ENCODE measurements around the gene SH3GL1.
A peak's percentile ranks its signal among the peaks of the same experiment; 100 is the strongest.

The SH3GL1 gene

GRCh38 chr19:4431808-4432674 lies 31.7 kb upstream of the SH3GL1 start:
- no peak for DNase-seq

DNA sequence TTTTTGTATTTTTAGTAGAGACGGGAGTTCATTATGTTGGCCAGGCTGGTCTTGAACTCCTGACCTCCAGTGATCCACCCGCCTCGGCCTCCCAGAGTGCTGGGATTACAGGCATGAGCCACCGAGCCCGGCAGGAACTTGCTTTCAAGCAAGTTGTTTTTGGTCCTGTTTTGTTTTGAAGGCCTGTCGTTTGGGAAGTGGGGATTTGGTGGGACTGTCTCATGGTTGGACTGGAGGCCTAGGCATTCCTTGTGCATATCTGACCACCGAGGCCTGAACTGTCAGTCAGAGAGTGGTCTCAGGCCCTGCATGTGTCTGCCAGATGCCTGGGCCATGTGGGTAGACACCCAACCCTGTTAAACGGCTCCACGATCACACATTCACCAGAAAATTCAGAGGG lies 30.9 kb upstream of the SH3GL1 start:
- no peak for DNase-seq

GRCh38 chr19:4430760-4431159 lies 30.4 kb upstream of the SH3GL1 start:
- no peak for DNase-seq

DNA sequence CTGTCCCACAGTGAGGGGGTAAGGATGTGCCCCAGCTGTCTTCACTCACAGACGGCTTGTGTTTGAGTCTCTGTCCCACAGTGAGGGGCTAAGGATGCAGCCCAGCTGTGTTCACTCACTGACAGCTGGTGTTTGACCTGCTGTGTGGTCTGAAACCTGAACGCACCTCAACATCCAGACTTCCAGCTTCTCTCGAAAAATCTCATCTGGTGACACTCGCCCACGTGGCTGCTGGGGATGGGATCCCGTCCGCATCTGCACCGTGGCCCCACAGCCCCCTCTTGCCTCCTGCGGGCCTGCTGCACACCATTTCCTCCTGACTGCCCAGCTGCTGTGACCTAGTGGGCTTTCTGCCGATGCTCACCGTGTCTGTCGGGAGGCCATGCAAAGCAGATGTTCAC lies 29.4 kb upstream of the SH3GL1 start:
- no peak for DNase-seq

GRCh38 chr19:4429256-4429655 lies 28.9 kb upstream of the SH3GL1 start:
- DNase-seq = no peak

DNA sequence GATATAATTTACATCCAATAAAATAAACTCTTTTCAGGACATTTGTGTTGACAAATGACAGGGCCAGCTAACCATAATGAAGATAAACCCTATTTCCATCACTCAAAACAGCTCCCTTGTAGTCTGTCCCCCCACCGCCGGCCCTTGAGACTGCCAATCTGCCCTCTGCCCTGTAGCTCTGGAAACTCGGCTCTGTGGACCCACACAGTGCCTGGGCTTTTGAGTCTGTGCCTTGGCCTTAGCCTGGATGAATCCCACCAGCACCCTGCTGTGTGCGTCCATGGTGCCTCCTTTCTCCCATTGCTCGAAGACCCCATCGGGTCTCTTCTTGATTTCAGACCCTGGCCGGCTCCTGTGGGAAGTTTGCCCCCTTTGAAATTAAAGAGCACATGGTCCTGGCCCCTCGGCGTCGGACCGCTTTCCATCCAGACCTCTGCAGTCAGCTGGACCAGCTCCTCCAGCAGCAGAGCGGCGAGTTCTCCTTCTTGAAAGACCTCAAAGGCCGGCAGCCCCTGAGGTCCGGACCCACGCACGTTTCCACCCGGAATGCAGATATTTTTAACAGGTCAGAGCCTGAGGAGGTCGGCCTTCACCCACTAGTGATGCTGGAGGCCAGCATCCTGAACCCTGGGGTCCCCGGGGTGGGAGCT lies 28.1 kb upstream of the SH3GL1 start:
- no peak for DNase-seq

DNA sequence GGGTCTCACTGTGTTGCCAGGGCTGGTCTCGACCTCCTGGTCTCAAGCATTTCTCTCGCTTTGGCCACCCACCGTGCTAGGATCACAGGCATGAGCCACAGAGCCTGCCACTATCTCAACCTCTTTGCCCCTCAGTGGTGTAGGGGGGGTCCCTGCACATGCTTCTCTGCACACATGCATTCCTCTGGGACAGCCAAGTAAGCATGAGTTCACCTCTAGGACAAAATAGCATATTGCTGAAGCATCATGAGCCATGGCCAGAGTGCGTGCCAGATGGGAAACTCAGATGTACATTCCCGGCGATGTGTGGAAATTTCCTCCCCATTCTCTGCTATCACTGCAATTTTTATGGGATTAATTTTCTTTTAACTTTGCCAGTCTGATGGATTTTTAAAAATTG lies 25.2 kb upstream of the SH3GL1 start:
- peak; percentile 88 for DNase-seq

DNA sequence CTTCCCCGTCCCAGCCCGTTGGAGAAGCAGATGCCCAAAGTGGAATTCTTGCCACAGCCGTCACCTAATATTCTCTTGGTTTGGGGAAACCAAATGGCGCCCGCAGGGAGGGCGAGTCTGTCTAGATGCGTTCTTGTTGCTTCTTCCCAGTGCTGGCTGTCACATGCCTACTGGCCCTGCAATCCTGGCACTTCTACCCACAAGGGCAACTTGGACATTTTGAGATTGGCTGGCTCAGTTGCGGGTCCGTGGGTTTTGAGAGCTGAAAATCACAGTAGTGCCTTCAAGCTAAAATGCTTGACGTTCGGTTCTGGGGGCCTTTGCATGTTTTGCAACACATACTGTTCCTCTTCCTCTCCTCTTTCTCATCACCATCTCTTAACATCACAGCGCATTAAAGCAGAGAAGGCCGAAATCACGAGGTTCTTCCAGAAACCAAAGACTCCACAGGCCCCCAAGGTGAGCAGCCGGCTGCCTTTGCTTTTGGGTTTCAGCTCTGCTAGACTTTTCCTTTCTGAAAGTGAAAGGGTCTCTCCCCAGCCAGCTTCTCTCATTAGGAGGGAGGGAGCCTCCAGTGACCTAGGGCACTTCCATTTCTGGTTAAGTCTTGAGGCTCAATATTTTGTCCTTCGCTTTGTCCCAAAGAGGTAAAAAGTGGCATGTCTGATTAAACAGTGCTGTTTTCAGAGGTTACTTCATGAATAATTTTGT lies 23.2 kb upstream of the SH3GL1 start:
- DNase-seq = no peak

GRCh38 chr19:4416268-4416667 lies 15.9 kb upstream of the SH3GL1 start:
- DNase-seq = no peak

DNA sequence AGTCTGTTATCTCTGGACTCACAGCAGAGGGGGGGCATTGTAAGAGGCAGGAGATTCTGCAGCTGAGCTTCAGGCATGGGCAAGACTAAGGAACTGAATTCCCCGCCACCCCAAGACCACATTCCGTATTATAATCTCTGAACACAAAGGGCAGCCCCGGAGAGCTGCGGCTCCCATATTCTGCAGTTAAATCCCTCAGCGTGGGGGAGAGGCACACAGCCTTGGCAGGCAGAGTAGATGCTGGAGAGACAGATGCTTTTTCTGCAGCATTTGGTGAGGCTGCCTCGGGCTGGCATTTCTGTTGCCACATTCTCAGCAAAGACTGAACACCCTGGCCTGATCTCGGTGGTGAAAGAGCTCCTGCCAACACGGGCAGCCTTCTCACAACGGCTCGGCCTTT lies 15.0 kb upstream of the SH3GL1 start:
- DNase-seq = no peak

DNA sequence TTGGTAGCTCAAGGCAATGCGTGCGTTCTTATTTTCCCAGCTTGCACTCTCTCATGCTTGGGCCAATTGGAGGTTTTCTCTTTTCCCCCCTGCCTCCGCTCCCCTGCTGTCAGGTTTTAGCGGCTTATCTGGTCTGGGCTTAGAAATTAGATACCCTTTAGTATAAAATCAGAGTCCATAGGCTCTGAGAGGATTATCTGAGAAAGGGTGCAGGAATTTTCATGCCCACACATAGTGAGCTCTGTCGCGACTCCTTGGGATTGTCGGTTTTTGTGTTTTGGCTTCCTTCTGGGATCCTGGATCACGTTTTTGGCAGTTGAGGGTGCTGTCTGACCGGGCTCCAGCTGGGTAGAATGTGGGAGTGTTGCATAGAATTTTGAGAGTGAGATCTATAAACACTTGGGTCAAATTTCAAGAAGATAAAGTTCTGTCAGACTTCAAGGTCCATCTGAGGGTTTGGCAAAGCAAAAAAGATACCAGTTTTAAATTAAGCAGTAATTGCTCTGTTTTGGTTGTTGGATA lies 14.5 kb upstream of the SH3GL1 start:
- DNase-seq = no peak

DNA sequence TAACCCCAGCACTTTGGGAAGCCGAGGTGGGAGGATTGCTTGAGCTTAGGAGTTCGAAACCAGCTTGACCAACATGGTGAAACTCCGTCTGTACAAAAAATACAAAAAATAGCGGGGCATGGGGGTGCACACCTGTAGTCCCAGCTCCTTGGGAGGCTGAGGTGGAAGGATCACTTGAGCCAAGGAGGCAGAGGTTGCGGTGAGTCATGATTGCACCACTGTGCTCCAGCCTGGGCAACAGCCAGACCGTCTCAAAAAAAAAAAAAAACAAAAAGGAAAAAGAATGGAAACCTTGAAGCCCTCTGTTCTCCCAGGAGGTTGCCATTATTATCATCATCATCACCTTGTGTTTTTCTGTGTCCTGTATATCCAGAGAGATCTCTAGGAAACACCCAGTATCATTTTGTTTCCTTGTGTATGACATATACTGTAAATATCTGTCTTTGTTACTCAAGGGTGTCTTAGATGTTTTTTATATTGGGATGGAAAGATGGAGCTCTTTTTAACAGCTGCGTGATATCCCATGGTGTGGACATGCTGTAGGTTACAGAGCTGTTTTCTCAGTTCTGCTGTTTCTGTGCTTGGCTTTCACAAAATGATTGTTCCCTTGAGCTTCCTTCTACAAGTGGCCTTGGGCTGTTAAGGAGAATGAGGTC lies 13.9 kb upstream of the SH3GL1 start:
- DNase-seq = no peak

DNA sequence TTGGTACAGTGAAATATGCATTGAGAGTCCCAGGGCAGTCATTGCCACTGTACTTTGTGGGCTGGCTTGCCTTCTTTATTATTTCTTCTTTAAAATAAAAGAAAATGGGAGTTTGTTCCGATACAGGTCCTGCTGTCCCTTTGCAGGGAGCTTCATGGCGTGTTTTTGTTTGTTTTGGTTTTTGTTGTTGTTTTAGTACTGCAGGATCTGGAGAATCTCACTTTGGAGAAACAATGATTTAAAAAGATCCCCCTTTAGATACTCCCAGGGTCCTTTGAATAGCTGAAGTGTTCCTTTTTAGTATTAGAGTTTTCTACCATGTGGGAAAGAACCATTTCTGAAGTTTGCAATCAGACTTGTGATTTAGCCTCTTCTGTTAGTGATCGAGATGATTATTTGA lies 13.2 kb upstream of the SH3GL1 start:
- no peak for DNase-seq

- DNase-seq = no peak
Measured at GRCh38 chr19:4409123-4409933, 9.0 kb upstream of the SH3GL1 start.

DNA sequence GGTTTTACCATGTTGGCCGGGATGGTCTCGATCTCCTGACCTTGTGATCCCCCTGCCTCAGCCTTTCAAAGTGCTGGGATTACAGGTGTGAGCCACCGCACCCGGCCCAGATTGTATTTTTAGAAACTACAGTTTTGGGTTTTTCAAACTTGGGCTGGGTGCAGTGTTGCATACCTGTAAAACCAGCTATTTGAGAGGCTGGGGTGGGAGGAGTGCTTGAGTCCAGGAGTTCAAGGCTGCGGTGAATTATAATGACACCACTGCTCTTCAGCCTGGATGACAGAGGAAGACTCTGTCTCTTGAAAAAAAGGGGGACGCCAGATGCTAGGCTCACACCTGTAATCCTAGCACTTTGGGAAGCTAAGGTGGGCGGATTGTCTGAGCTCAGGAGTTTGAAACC lies 6.3 kb upstream of the SH3GL1 start:
- no peak for DNase-seq

DNA sequence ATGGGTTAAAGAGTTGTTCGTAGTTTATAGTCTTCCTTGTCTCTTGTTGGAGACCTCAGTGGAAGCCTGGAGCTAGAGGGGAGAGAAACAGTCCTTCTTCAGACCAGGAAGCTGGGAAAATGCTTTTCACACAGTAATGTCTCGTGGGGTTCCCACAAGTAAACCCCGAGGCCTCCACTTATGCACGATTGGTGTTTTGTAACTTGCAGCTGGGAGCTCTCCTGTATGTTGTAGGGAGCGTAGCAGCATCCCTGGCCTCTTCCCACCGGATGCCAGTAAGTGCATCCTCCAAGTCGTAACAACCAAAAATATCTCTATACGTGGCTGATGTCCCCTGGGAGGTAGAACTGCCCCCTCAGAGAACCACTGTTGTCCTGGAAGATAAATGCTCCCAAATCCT lies 5.6 kb upstream of the SH3GL1 start:
- no peak for DNase-seq

- DNase-seq = no peak
Measured at GRCh38 chr19:4403005-4403761, 2.8 kb upstream of the SH3GL1 start.

GRCh38 chr19:4402171-4403004 lies 2.0 kb upstream of the SH3GL1 start, which contains the start of gene CHAF1A:
TSS of gene CHAF1A (plus strand) at chr19:4402640. CDS start at chr19:4402763, 123 bp downstream.
- peak; percentile 100 for DNase-seq

DNA sequence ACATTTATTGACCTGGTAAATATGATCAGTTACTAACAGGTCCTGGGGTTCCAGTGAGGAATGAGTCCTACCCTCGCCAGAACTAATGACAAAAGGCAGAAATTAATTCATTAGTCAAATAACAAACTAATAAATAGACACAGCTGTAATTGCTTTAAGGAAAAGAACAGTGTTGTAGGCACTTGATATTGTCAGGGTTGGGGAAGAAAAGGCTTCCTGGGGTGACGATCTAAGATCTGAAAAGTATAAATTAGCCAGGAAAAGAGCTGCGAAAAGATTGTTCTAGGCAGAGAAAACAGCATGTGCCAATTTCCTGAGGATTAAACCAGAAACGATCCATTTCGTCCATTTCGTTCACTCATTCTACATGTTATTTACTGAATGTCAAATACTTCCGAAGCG lies 1.4 kb upstream of the SH3GL1 start:
- DNase-seq = no peak

DNA sequence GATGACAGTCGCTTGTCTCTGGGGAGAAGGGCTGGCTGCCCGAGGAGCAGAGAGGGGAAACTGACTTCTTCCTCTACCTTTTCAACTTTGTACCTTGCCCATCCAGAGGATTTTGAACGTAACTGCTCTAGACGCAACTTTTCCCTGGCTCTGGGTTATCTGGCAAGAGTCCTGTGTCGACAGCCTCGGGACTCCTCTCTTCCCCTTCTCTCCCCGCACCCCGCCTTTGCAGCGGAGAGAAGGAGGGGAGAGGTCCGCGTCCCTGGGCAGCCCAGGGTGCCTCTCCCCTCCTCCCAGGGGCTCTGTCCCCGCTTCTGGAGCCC lies 574 bp downstream of the SH3GL1 start:
- DNase-seq = no peak
